H9 (cell line): Measurements from ENCODE around the gene TBC1D1. TPM values are rescaled to one million over a fixed set of nuclear protein-coding genes. Genes with fewer than 3 reads are reported as not detected.

Experiments
- DNase-seq: peaks from one replicate; pipeline ENCODE4 v3.0.0-alpha.2; 2017
- H2AFZ ChIP-seq: one replicate; pipeline ENCODE4 v1.6.1; 2013; ENCODE audit warnings: mild to moderate bottlenecking, low read length, control low read depth, moderate library complexity
- H2AK5ac ChIP-seq: 2 replicates; pipeline ENCODE4 v1.6.1; 2013; ENCODE audit warnings: low read length, control low read depth, mixed read lengths; ENCODE audit not compliant: insufficient read length
- H2BK120ac ChIP-seq: one replicate; pipeline ENCODE4 v1.6.1; 2013; ENCODE audit warnings: low read depth, mild to moderate bottlenecking, low read length, control low read depth, inconsistent platforms; ENCODE audit not compliant: poor library complexity, severe bottlenecking
- H2BK12ac ChIP-seq: 2 replicates; pipeline ENCODE4 v1.6.1; 2013; ENCODE audit warnings: low read length, control low read depth, mixed read lengths, low read depth; ENCODE audit not compliant: insufficient read length
- H2BK15ac ChIP-seq: 2 replicates; pipeline ENCODE4 v1.6.1; 2013; ENCODE audit warnings: low read depth, low read length, control low read depth
- H2BK20ac ChIP-seq: one replicate; pipeline ENCODE4 v1.6.1; 2013; ENCODE audit warnings: low read depth, mild to moderate bottlenecking, low read length, control low read depth, inconsistent platforms; ENCODE audit not compliant: poor library complexity, severe bottlenecking
- H2BK5ac ChIP-seq: 2 replicates; pipeline ENCODE4 v1.6.1; 2013; ENCODE audit warnings: low read length, control low read depth, mixed read lengths; ENCODE audit not compliant: insufficient read length
- H3K14ac ChIP-seq: 2 replicates; pipeline ENCODE4 v1.6.1; 2013; ENCODE audit warnings: low read length, control low read depth; ENCODE audit not compliant: insufficient read depth
- H3K18ac ChIP-seq: 2 replicates; pipeline ENCODE4 v1.6.1; 2013; ENCODE audit warnings: low read depth, mild to moderate bottlenecking, mixed read lengths, low read length, control low read depth; ENCODE audit not compliant: insufficient read length
- H3K23ac ChIP-seq: 2 replicates; pipeline ENCODE4 v1.6.1; 2013; ENCODE audit warnings: low read length, control low read depth, mixed read lengths, low read depth; ENCODE audit not compliant: insufficient read length
- H3K23me2 ChIP-seq: 2 replicates; pipeline ENCODE4 v1.6.1; 2013; ENCODE audit warnings: low read depth, mild to moderate bottlenecking, mixed read lengths, low read length, control low read depth; ENCODE audit not compliant: insufficient read length, poor library complexity, severe bottlenecking
- H3K27ac ChIP-seq: 2 replicates; pipeline ENCODE4 v1.5.1; 2013; ENCODE audit warnings: low read length, control low read depth, mixed read lengths, low read depth; ENCODE audit not compliant: insufficient read length
- H3K27me3 ChIP-seq: 2 replicates; pipeline ENCODE4 v1.6.1; 2013; ENCODE audit warnings: low read length, control low read depth, inconsistent platforms; ENCODE audit not compliant: insufficient read depth
- H3K4ac ChIP-seq: 2 replicates; pipeline ENCODE4 v1.6.1; 2013; ENCODE audit warnings: low read depth, mild to moderate bottlenecking, control low read depth, inconsistent platforms, low read length, moderate library complexity
- H3K4me1 ChIP-seq: 2 replicates; pipeline ENCODE4 v1.6.1; 2013; ENCODE audit warnings: low read length, control low read depth, inconsistent platforms; ENCODE audit not compliant: insufficient read depth
- H3K4me2 ChIP-seq: 2 replicates; pipeline ENCODE4 v1.6.1; 2013; ENCODE audit warnings: low read length, control low read depth, mixed read lengths; ENCODE audit not compliant: insufficient read length, insufficient read depth
- H3K56ac ChIP-seq: 2 replicates; pipeline ENCODE4 v1.6.1; 2013; ENCODE audit warnings: low read depth, mild to moderate bottlenecking, mixed read lengths, low read length, control low read depth; ENCODE audit not compliant: insufficient read length
- H3K79me1 ChIP-seq: 2 replicates; pipeline ENCODE4 v1.6.1; 2013; ENCODE audit warnings: low read depth, mild to moderate bottlenecking, moderate library complexity, low read length, control low read depth, inconsistent platforms; ENCODE audit not compliant: insufficient read depth, poor library complexity, severe bottlenecking
- H3K79me2 ChIP-seq: 2 replicates; pipeline ENCODE4 v1.6.1; 2013; ENCODE audit warnings: low read length, control low read depth, inconsistent platforms; ENCODE audit not compliant: insufficient read depth
- H3K9ac ChIP-seq: 2 replicates; pipeline ENCODE4 v1.6.1; 2013; ENCODE audit warnings: low read length, control low read depth, mixed read lengths; ENCODE audit not compliant: insufficient read length; ENCODE audit errors: extremely low read depth
- H3K9me3 ChIP-seq: one replicate; pipeline ENCODE4 v1.6.1; 2013; ENCODE audit warnings: low read depth, low read length, inconsistent platforms; ENCODE audit not compliant: control insufficient read depth
- H3T11ph ChIP-seq: one replicate; pipeline ENCODE4 v1.6.1; 2013; ENCODE audit warnings: mild to moderate bottlenecking, low read length, control low read depth, inconsistent platforms
- H4K20me1 ChIP-seq: one replicate; pipeline ENCODE4 v1.6.1; 2013; ENCODE audit not compliant: control insufficient read depth, insufficient read length, insufficient read depth
- H4K5ac ChIP-seq: 2 replicates; pipeline ENCODE4 v1.6.1; 2013; ENCODE audit warnings: low read depth, mild to moderate bottlenecking, mixed read lengths, low read length, control low read depth; ENCODE audit not compliant: insufficient read length
- H4K8ac ChIP-seq: replicated peaks from 2 replicates; pipeline ENCODE4 v1.6.1; 2013; ENCODE audit warnings: low read length, control low read depth, mixed read lengths, low read depth; ENCODE audit not compliant: insufficient read length
- H4K91ac ChIP-seq: 2 replicates; pipeline ENCODE4 v1.6.1; 2013; ENCODE audit warnings: low read depth, mild to moderate bottlenecking, moderate library complexity, mixed read lengths, low read length, control low read depth; ENCODE audit not compliant: insufficient read length
- H3K27ac Mint-ChIP-seq, 3 experiments: 2 replicates in 2 of 3; 3 replicates in 1 of 3; pipeline ENCODE4 v1.8.0; 2020 to 2021; ENCODE audit warnings: mixed read lengths in 3 of 3, mild to moderate bottlenecking in 1 of 3, moderate library complexity in 1 of 3
- H3K27me3 Mint-ChIP-seq: 2 replicates; pipeline ENCODE4 v1.8.0; 2021; ENCODE audit warnings: low read depth, mild to moderate bottlenecking, moderate library complexity, mixed read lengths
- H3K36me3 Mint-ChIP-seq, 3 experiments: 2 replicates in 2 of 3; 3 replicates in 1 of 3; pipeline ENCODE4 v1.8.0; 2020 to 2021; ENCODE audit warnings: low read depth in 3 of 3, mixed read lengths in 3 of 3; ENCODE audit not compliant: insufficient read depth in 1 of 3
- H3K4me1 Mint-ChIP-seq, 2 experiments: 2 replicates each; pipeline ENCODE4 v1.8.0; 2020; ENCODE audit warnings: mixed read lengths in 2 of 2
- H3K4me3 Mint-ChIP-seq, 2 experiments: 2 replicates in 1 of 2; 3 replicates in 1 of 2; pipeline ENCODE4 v1.8.0; 2020 to 2021; ENCODE audit warnings: mild to moderate bottlenecking in 2 of 2, mixed read lengths in 2 of 2, moderate library complexity in 1 of 2
- H3K9me3 Mint-ChIP-seq, 2 experiments: 2 replicates in 1 of 2; 3 replicates in 1 of 2; pipeline ENCODE4 v1.8.0; 2020; ENCODE audit warnings: mild to moderate bottlenecking in 2 of 2, mixed read lengths in 2 of 2, moderate library complexity in 1 of 2
- CTCF ChIP-seq: fragments of 200-600 bp; sonication (generic); conservative IDR thresholded peaks from 3 replicates; pipeline ENCODE4 v1.8.0; 2021; ENCODE audit warnings: antibody characterized with exemption, mild to moderate bottlenecking
- WGBS: extraction: QIAGEN DNeasy Blood & Tissue Kit; methylation state at CpG from one replicate; pipeline ENCODE4 v1.1.7; 2013; ENCODE audit warnings: missing lambda C conversion rate, low lambda C conversion rate, mixed read lengths; ENCODE audit not compliant: insufficient read length; ENCODE audit errors: extremely low coverage; 5-methylcytosine and 5-hydroxymethylcytosine counted together
- total RNA-seq: library from RNA; stranded (reverse); gene quantifications from 2 replicates; pipeline ENCODE4 v1.2.1, GENCODE V29; 2021

The TBC1D1 gene
- total RNA-seq, 1 experiment from 2014 or later, result 109 TPM

- Histone ChIP-seq H2AK5ac (no peak overlapping the region), H3K4me1 (no peaks in the 10 kb centered on the region), H3K23me2 (no peaks in the 10 kb centered on the region), H4K5ac (no peak overlapping the region), H2BK12ac (no peak overlapping the region), H3K18ac (no peak overlapping the region), H3K27me3 (no peaks in the 10 kb centered on the region; the same call in 1 of the 2 replicates), H3K23ac (no peak overlapping the region), H3K56ac (no peak overlapping the region), H3K4me2 (no peak overlapping the region), H3K79me1 (no peaks in the 10 kb centered on the region), H2BK20ac (no peak overlapping the region), H2AFZ (no peak overlapping the region), H3K9ac (no peak overlapping the region), H3K4ac (no peak overlapping the region), H2BK15ac (no peak overlapping the region), H3K14ac (no peak overlapping the region), H3K79me2 (no peaks in the 10 kb centered on the region), H2BK120ac (no peak overlapping the region), H3K27ac (no peak overlapping the region), H3K9me3 (no peaks in the 10 kb centered on the region), H4K8ac (no peak overlapping the region), H4K20me1 (no peaks in the 10 kb centered on the region), H3T11ph (no peak overlapping the region), H2BK5ac (no peak overlapping the region), H4K91ac (no peak overlapping the region)
- TF ChIP-seq CTCF, result no peak
- H3K4me3 Mint-ChIP-seq, result no peak overlapping the region
- H3K4me1 Mint-ChIP-seq, result peaks cover 2 to 5% of the 10 kb centered on the region in 2 experiments; a peak in 2 of 4 replicates
- no peaks in the 10 kb centered on the region for H3K9me3 Mint-ChIP-seq
- no peak overlapping the region for H3K27ac Mint-ChIP-seq
- peaks cover 12% of the 10 kb centered on the region for H3K27me3 Mint-ChIP-seq
- WGBS, result no CpG with 5 or more reads among the region's 5 CpGs
- no peaks in the 10 kb centered on the region; a peak in 1 of 7 replicates for H3K36me3 Mint-ChIP-seq
- no peak for DNase-seq
These were observed 9.1 kb upstream of the TBC1D1 start for GRCh38 chr4:37881811-37882210.
